T47D (cell line): ENCODE measurements around the gene MYO19.
"Not testable (repeated sequence)": the region's sequence is repeated elsewhere in the genome, so short reads cannot be mapped to it uniquely, and the experiment has no call there.

Experiments
- DNase-seq, 2 experiments: peaks; one replicate each; pipeline versions ENCODE4 v3.0.0 to v3.0.0-alpha.2; 2011 to 2012; ENCODE audit warnings: low read depth in 1 of 2, low spot score in 1 of 2
- JUND ChIP-seq: IDR thresholded peaks from 2 replicates; pipeline ENCODE4 v1.6.1; 2012; ENCODE audit warnings: low read depth
- in situ Hi-C: cut with HindIII; loops from 2 replicates; pipeline ENCODE4 v1.10.0; 2016; ENCODE audit warnings: low sequenced_read_pairs, low pct_unique_long_range_greater_than_20kb

The MYO19 gene

GRCh38 chr17:36463916-36464764 lies 70.5 kb downstream of the MYO19 start:
- in situ Hi-C loops: no loop called here
- peak; percentile 79 to 86 for DNase-seq
- no peak for TF ChIP-seq JUND

GRCh38 chr17:36461330-36462110 lies 73.1 kb downstream of the MYO19 start:
- no peak for DNase-seq
- no peak for TF ChIP-seq JUND
- in situ Hi-C loops: no loop called here

- in situ Hi-C loops: no loop called here
- TF ChIP-seq JUND: no peak
- no peak for DNase-seq
These were observed 74.3 kb downstream of the MYO19 start for GRCh38 chr17:36460265-36460937.

DNA sequence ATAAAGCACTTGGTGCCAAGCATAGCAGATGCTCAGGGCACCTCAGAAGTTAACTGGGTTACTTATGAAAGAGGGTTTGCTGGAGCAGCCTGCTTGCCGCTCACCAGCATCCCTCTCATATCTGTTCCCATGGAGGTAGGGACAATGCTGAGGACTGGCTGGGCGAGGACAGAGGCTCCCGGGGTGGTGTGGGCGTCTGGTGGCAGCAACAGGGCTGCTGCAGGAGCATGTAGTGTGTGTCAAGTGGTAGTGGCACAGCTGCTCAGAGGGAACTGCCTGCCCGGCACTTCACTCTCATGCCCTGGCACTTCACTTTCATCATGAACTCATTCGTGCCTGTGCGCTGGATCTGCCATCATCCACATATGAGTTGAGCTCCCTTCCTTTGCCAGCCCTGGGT lies 75.1 kb downstream of the MYO19 start:
- DNase-seq: no peak
- TF ChIP-seq JUND: no peak
- in situ Hi-C loops: no loop called here

DNA sequence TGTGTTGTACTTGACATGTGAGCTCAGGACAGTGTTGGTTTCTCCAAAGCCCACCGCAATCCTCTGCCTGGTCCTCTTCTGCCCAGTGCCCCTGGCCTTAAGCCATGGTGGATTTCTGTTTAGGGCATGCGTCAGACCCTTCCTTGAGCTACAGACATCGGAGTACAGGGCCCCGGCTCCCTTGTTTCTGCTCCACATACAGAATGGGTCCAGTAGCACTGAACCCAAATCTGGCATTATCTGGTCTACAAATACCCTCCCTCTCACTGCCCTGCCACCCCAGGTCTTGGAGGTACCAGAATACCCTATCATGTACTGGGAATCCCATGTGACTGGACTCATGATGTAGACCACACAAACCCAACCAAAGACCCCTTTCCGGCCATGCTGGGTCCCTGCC lies 75.6 kb downstream of the MYO19 start:
- DNase-seq: no peak
- TF ChIP-seq JUND: no peak
- in situ Hi-C loops: no loop called here

DNA sequence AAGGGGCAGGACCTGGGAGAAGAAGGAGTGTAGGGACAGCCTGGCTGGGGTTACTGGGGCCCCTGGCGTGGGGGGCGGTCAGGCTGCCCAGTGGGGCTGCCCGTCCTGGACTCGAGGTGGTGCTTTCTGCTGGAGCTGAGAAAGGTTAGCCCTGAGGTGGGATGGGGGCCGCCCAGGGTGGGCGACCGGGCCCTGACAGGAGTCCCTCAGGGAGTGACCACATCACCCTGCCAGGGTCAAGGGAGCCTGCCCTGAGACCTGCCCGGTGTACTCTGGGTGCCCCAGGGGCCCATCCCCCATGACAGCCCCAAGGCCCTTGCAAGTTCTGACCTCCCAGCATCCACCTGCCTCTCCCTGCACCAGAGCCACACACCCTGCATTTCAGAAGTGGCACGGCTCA lies 77.0 kb downstream of the MYO19 start:
- DNase-seq, in situ Hi-C loops: not testable (repeated sequence)

- DNase-seq, in situ Hi-C loops: not testable (repeated sequence)
These were observed 81.8 kb downstream of the MYO19 start for GRCh38 chr17:36452888-36453287.

DNA sequence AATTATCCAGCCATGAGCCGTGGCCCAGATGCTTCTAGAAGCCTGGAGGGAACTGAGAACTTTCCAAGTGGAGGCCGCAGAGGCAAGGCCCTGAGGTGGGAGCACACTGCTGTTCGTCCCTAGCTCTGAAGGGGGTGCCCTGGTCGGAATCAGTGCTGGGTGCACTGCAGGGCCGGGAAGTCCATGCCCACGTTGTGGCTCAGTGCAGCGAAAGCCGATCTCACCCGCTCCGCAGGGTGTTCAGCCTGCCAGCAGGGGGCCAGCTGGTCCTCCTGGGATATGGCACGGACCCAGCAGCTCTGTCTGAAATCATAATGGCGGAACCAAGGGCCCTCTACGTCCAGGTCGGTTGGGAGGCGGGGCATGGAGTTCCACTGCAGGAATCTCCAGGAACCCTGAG lies 84.7 kb downstream of the MYO19 start:
- in situ Hi-C loops, DNase-seq: not testable (repeated sequence)
